Left ventricle myocardium superior (tissue), 1 donor: Measurements from ENCODE around the gene ZNF142. TPM values are rescaled to one million over a fixed set of nuclear protein-coding genes. Genes with fewer than 3 reads are reported as not detected.

Experiments used
- ATAC-seq: fragments of 200-7000 bp; cut with Tn5 transposase; one replicate; pipeline ENCODE4 v1.9.1; 2020; ENCODE audit warnings: mild to moderate bottlenecking, moderate library complexity
- DNase-seq: peaks from one replicate; pipeline ENCODE4 v3.0.0-alpha.2; 2020
- intact Hi-C: fragments of 100-400 bp; cut with micrococcal nuclease; formaldehyde crosslinking; loops from one replicate; pipeline ENCODE4 v1.11.0; 2022
- total RNA-seq: library from RNA; stranded (reverse); fragmentation: NEBNext Ultra II Directional; extraction: Animal tissue kit (Norgen Biotek cat#: 25700); gene quantifications from one replicate; pipeline ENCODE4 v1.2.1, GENCODE V29; 2021
- donor health status: DM: no; HTN: yes; CAD: no; lungs with severe emphysema.

ZNF142 gene
- total RNA-seq, 1 donor from 2014 or later = 21.4 TPM

DNA sequence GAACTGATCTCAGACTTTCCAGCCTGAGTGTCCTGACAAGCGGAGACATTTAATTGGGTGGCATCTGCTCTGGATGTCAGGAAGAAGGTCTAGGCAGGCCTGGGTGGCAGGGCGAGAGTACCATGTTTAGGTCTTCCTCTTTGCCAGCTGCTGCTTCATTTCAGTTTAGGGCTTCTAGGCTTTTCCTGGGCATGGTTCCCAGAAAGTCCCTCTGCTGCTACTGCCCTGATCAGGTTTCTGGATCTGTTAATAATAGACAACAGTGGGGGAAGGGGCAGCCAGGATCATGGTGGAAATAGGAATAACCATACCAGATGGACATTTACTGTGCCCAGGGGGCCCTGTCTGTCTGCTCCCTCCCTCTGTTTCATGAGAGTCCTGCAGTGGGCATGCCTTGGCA is 54.0 kb downstream of the ZNF142 start:
- DNase-seq = no peak
- peak; percentile 52 for ATAC-seq
- intact Hi-C loops = no loop called here

Other genes with a start within 250 kb of the ZNF142 start
- not detected for gene VIL1, start 240.5 kb downstream of the ZNF142 start, total RNA-seq
- gene USP37, start 91.3 kb downstream of the ZNF142 start, total RNA-seq = 6.6 TPM
- 18.6 TPM for gene CNOT9, start 90.8 kb downstream of the ZNF142 start, total RNA-seq
- 0.55 TPM for gene PLCD4, start 51.7 kb downstream of the ZNF142 start, total RNA-seq
- gene BCS1L, start 60 bp upstream of the ZNF142 start, total RNA-seq = 49.1 TPM
- 12.4 TPM for gene RNF25, start 12.4 kb upstream of the ZNF142 start, total RNA-seq
- gene STK36, start 12.5 kb upstream of the ZNF142 start, total RNA-seq = 12.9 TPM
- 4.6 TPM for gene TTLL4, start 51.2 kb upstream of the ZNF142 start, total RNA-seq
- 7.9 TPM for gene CYP27A1, start 122.5 kb upstream of the ZNF142 start, total RNA-seq
- 0.12 TPM for gene PRKAG3, start 172.2 kb upstream of the ZNF142 start, total RNA-seq
- gene WNT6, start 200.2 kb upstream of the ZNF142 start, total RNA-seq = 2.4 TPM
- gene WNT10A, start 221.2 kb upstream of the ZNF142 start, total RNA-seq = not detected